ENCODE measurements around the gene PCDH12. TPM values are rescaled to one million over a fixed set of nuclear protein-coding genes. Genes with fewer than 3 reads are reported as not detected.

PCDH12 gene
- total RNA-seq, 1 donor from 2014 or later = not detected

DNA sequence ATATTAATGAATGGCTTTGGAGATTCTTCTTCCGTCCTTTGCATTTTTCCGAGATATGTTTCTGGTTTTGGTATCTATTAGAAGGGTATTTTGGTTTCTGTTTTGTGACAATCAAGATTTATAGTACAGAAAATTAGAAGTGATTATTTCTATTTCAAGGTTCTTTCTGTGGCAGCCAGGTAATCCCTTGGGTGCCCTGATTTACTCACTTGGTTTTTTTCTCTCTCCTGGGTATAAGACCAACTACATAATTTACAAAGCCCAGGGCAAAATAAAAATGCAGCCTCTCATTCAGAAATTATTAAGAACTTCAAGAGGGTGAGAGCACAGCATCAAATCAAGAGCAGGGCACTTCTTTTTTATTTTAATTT lies 8.9 kb upstream of the PCDH12 start:
- H3K9me3 ChIP-seq (ENCODE audit: low read depth) = no peaks in the 10 kb centered on the region
- no peak overlapping the region for H2AFZ ChIP-seq (replicated peaks)
- no peak overlapping the region for H3K4me3 ChIP-seq
- no peaks in the 10 kb centered on the region for H3K27me3 ChIP-seq
- H3F3A ChIP-seq (ENCODE audit: low read depth) = peaks cover 13% of the 10 kb centered on the region
- Mint-ChIP-seq H3K4me1 (peaks cover 16% of the 10 kb centered on the region), H3K36me3 (no peaks in the 10 kb centered on the region), H3K27me3 (ENCODE audit: insufficient read depth, low read depth) (peaks cover 2% of the 10 kb centered on the region), H3K4me3 (no peak overlapping the region), H3K9me3 (no peaks in the 10 kb centered on the region), H3K27ac (no peak overlapping the region)
- TF ChIP-seq, protein P1, sequence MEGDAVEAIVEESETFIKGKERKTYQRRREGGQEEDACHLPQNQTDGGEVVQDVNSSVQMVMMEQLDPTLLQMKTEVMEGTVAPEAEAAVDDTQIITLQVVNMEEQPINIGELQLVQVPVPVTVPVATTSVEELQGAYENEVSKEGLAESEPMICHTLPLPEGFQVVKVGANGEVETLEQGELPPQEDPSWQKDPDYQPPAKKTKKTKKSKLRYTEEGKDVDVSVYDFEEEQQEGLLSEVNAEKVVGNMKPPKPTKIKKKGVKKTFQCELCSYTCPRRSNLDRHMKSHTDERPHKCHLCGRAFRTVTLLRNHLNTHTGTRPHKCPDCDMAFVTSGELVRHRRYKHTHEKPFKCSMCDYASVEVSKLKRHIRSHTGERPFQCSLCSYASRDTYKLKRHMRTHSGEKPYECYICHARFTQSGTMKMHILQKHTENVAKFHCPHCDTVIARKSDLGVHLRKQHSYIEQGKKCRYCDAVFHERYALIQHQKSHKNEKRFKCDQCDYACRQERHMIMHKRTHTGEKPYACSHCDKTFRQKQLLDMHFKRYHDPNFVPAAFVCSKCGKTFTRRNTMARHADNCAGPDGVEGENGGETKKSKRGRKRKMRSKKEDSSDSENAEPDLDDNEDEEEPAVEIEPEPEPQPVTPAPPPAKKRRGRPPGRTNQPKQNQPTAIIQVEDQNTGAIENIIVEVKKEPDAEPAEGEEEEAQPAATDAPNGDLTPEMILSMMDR (IDR thresholded peaks at IDR 0.05) = no peak
- no peak overlapping the region for H3K4me2 ChIP-seq
- no peaks in the 10 kb centered on the region for H3K36me3 ChIP-seq
- no peak for DNase-seq (ENCODE audit: low spot score)
- H3K27ac ChIP-seq = no peak overlapping the region
- H4K20me1 ChIP-seq (ENCODE audit: low read depth) = no peaks in the 10 kb centered on the region
- peaks cover 19% of the 10 kb centered on the region for H3K79me2 ChIP-seq (ENCODE audit: low read depth)
- peaks cover 6% of the 10 kb centered on the region for H3K4me1 ChIP-seq
- H3K9ac ChIP-seq = no peak overlapping the region

- H3K9ac ChIP-seq = no peak overlapping the region
- no peak for DNase-seq (ENCODE audit: low spot score)
- no peak overlapping the region for H3K27ac ChIP-seq
- no peaks in the 10 kb centered on the region for H4K20me1 ChIP-seq (ENCODE audit: low read depth)
- TF ChIP-seq EZH2phosphoT487 (IDR thresholded peaks at IDR 0.05) (no peak), EZH2 (IDR thresholded peaks at IDR 0.05) (no peak)
- TF ChIP-seq, protein P1 (IDR thresholded peaks at IDR 0.05) = no peak
- peaks cover 6% of the 10 kb centered on the region for H3K4me1 ChIP-seq
- peaks cover 2% of the 10 kb centered on the region for H3K27me3 Mint-ChIP-seq (ENCODE audit: insufficient read depth, low read depth)
- H3K9me3 Mint-ChIP-seq = no peaks in the 10 kb centered on the region
- no peaks in the 10 kb centered on the region for H3K9me3 ChIP-seq (ENCODE audit: low read depth)
- H3K4me2 ChIP-seq = no peak overlapping the region
- no peak overlapping the region for H3K4me3 ChIP-seq
- no peaks in the 10 kb centered on the region for H3K36me3 Mint-ChIP-seq
- no peaks in the 10 kb centered on the region for H3K27me3 ChIP-seq
- H3K4me1 Mint-ChIP-seq = peaks cover 16% of the 10 kb centered on the region
- peaks cover 19% of the 10 kb centered on the region for H3K79me2 ChIP-seq (ENCODE audit: low read depth)
- H3F3A ChIP-seq (ENCODE audit: low read depth) = peaks cover 13% of the 10 kb centered on the region
- no peaks in the 10 kb centered on the region for H3K36me3 ChIP-seq
- H3K27ac Mint-ChIP-seq = no peak overlapping the region
- no peak overlapping the region for H3K4me3 Mint-ChIP-seq
- H2AFZ ChIP-seq (replicated peaks) = no peak overlapping the region
Measured at GRCh38 chr5:141966275-141966962, 8.4 kb upstream of the PCDH12 start.

DNA sequence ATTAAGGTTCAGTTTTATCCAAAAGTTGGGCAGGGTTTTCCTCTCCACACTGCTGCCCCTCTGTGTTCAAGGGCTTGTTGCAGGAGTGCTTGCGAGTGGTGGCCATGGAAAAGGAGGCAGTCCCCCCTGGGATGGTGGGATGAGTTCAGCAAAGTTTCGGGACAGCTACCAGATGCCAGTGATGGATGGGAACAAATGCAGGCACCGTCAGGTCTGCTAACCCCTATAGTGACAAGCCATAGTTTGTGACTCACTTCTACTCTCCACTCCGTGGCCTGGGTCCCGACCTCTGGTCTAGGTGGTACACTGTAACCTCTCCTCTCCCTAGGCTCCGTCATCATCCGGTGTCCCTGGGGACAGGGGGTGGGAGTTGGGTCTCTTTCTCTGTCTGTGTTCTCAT lies 7.1 kb upstream of the PCDH12 start:
- DNase-seq (ENCODE audit: low spot score) = no peak
- Histone ChIP-seq H3K36me3 (no peaks in the 10 kb centered on the region), H3K4me3 (no peak overlapping the region), H2AFZ (replicated peaks) (no peak overlapping the region), H3K4me1 (peaks cover 9% of the 10 kb centered on the region), H3K9ac (no peak overlapping the region), H4K20me1 (ENCODE audit: low read depth) (no peaks in the 10 kb centered on the region), H3K79me2 (ENCODE audit: low read depth) (peaks cover 7% of the 10 kb centered on the region), H3K27ac (no peak overlapping the region), H3K27me3 (no peaks in the 10 kb centered on the region), H3F3A (ENCODE audit: low read depth) (peaks cover 11% of the 10 kb centered on the region), H3K9me3 (ENCODE audit: low read depth) (no peaks in the 10 kb centered on the region), H3K4me2 (no peak overlapping the region)
- no peaks in the 10 kb centered on the region for H3K36me3 Mint-ChIP-seq
- H3K27me3 Mint-ChIP-seq (ENCODE audit: insufficient read depth, low read depth) = peaks cover 3% of the 10 kb centered on the region
- H3K4me1 Mint-ChIP-seq = peaks cover 23% of the 10 kb centered on the region
- no peak overlapping the region for H3K4me3 Mint-ChIP-seq
- no peak overlapping the region for H3K27ac Mint-ChIP-seq
- H3K9me3 Mint-ChIP-seq = no peaks in the 10 kb centered on the region
- no peak for TF ChIP-seq EZH2 (IDR thresholded peaks at IDR 0.05)
- TF ChIP-seq, protein P1 (IDR thresholded peaks at IDR 0.05) = no peak
- no peak for TF ChIP-seq EZH2phosphoT487 (IDR thresholded peaks at IDR 0.05)

Data from neural progenitor cell (in vitro differentiated cells).